ENCODE measurements around the gene DNAL1. TPM values are rescaled to one million over a fixed set of nuclear protein-coding genes. Genes with fewer than 3 reads are reported as not detected.

The DNAL1 gene
- total RNA-seq, 1 donor from 2014 or later: 18.1 TPM

- no peak for DNase-seq (ENCODE audit: low read depth, low spot score)
- H3K4me1 Mint-ChIP-seq: peaks cover 56% of the 10 kb centered on the region
- peak overlapping the region; percentile 95 for H3K4me3 Mint-ChIP-seq
- no peaks in the 10 kb centered on the region for H3K27me3 Mint-ChIP-seq (ENCODE audit: low read depth)
- no peak for TF ChIP-seq CTCF (conservative IDR thresholded peaks at IDR 0.05)
- H3K27ac Mint-ChIP-seq (ENCODE audit: unreplicated experiment): peak overlapping the region; percentile 97
- H3K9me3 Mint-ChIP-seq: no peaks in the 10 kb centered on the region
- peaks cover 8% of the 10 kb centered on the region for H3K36me3 Mint-ChIP-seq (ENCODE audit: low read depth)
Observed at GRCh38 chr14:73713206-73713802, 68.5 kb downstream of the DNAL1 start.

- H3K9me3 Mint-ChIP-seq: no peaks in the 10 kb centered on the region
- H3K36me3 Mint-ChIP-seq (ENCODE audit: low read depth): peaks cover 8% of the 10 kb centered on the region
- H3K27ac Mint-ChIP-seq (ENCODE audit: unreplicated experiment): peak within 1 kb of the TSS; percentile 97
- TF ChIP-seq CTCF (conservative IDR thresholded peaks at IDR 0.05): no peak
- DNase-seq (ENCODE audit: low read depth, low spot score): peak; percentile 82
- H3K27me3 Mint-ChIP-seq (ENCODE audit: low read depth): no peaks in the 10 kb centered on the region
- H3K4me1 Mint-ChIP-seq: peaks cover 60% of the 10 kb centered on the region
- peak within 1 kb of the TSS; percentile 95 for H3K4me3 Mint-ChIP-seq
Observed at GRCh38 chr14:73713803-73714655, 69.2 kb downstream of the DNAL1 start, which contains the start of gene PNMA1. PNMA1 (minus strand) TSS chr14:73714384; CDS start chr14:73713639, 745 bp downstream.

GRCh38 chr14:73714656-73715081 is 69.9 kb downstream of the DNAL1 start:
- peak overlapping the region; percentile 91 for H3K4me3 Mint-ChIP-seq
- H3K9me3 Mint-ChIP-seq: no peaks in the 10 kb centered on the region
- H3K36me3 Mint-ChIP-seq (ENCODE audit: low read depth): peaks cover 12% of the 10 kb centered on the region
- DNase-seq (ENCODE audit: low read depth, low spot score): no peak
- H3K27ac Mint-ChIP-seq (ENCODE audit: unreplicated experiment): peak overlapping the region; percentile 96
- peaks cover 66% of the 10 kb centered on the region for H3K4me1 Mint-ChIP-seq
- TF ChIP-seq CTCF (conservative IDR thresholded peaks at IDR 0.05): no peak
- no peaks in the 10 kb centered on the region for H3K27me3 Mint-ChIP-seq (ENCODE audit: low read depth)

GRCh38 chr14:73715707-73716106 is 70.9 kb downstream of the DNAL1 start:
- Mint-ChIP-seq H3K27ac (ENCODE audit: unreplicated experiment) (no peak overlapping the region), H3K4me1 (peaks cover 64% of the 10 kb centered on the region), H3K4me3 (peak overlapping the region; percentile 70)

GRCh38 chr14:73717266-73717665 is 72.5 kb downstream of the DNAL1 start:
- H3K4me3 Mint-ChIP-seq: peak overlapping the region; percentile 88
- H3K27ac Mint-ChIP-seq (ENCODE audit: unreplicated experiment): no peak overlapping the region
- no peaks in the 10 kb centered on the region for H3K27me3 Mint-ChIP-seq (ENCODE audit: low read depth)
- DNase-seq (ENCODE audit: low read depth, low spot score): no peak
- H3K4me1 Mint-ChIP-seq: peaks cover 67% of the 10 kb centered on the region
- TF ChIP-seq CTCF (conservative IDR thresholded peaks at IDR 0.05): no peak
- peaks cover 13% of the 10 kb centered on the region for H3K36me3 Mint-ChIP-seq (ENCODE audit: low read depth)
- no peaks in the 10 kb centered on the region for H3K9me3 Mint-ChIP-seq

More at GRCh38 chr14:73715707-73716106, 70.9 kb downstream of the DNAL1 start:
- Mint-ChIP-seq H3K9me3 (no peaks in the 10 kb centered on the region), H3K27me3 (ENCODE audit: low read depth) (no peaks in the 10 kb centered on the region), H3K36me3 (ENCODE audit: low read depth) (peaks cover 12% of the 10 kb centered on the region)
- DNase-seq (ENCODE audit: low read depth, low spot score): no peak
- TF ChIP-seq CTCF (conservative IDR thresholded peaks at IDR 0.05): no peak
